ENCODE measurements around the gene HTRA3.

DNA sequence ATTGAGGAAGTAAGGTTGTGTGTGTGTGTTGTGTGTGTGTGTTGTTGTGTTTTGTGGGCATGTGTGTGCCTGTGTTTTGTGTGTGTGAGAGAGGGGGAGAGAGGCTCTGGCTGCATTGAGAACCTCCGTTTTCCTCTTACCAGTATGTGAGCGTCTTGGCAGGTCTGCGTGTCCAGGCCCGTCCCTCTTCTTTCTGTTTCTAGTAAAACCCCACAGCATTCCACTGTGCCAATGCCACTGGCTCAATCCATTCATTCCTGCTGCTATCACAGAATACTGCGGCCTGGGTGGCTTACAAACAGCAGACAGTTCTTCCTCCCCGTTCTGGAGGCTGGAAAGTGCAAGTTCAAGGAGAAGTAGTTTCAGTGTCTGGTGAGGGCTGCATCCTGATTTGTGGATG, 15.5 kb upstream of the HTRA3 start:
- no peak for TF ChIP-seq POLR2A (IDR thresholded peaks at IDR 0.05)
- TF ChIP-seq, protein P1, sequence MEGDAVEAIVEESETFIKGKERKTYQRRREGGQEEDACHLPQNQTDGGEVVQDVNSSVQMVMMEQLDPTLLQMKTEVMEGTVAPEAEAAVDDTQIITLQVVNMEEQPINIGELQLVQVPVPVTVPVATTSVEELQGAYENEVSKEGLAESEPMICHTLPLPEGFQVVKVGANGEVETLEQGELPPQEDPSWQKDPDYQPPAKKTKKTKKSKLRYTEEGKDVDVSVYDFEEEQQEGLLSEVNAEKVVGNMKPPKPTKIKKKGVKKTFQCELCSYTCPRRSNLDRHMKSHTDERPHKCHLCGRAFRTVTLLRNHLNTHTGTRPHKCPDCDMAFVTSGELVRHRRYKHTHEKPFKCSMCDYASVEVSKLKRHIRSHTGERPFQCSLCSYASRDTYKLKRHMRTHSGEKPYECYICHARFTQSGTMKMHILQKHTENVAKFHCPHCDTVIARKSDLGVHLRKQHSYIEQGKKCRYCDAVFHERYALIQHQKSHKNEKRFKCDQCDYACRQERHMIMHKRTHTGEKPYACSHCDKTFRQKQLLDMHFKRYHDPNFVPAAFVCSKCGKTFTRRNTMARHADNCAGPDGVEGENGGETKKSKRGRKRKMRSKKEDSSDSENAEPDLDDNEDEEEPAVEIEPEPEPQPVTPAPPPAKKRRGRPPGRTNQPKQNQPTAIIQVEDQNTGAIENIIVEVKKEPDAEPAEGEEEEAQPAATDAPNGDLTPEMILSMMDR (IDR thresholded peaks at IDR 0.05 in 8 of 11, conservative IDR thresholded peaks at IDR 0.05 in 3 of 11): no peak
